ENCODE data around the gene BHLHE41. TPM values are rescaled to one million over a fixed set of nuclear protein-coding genes. Genes with fewer than 3 reads are reported as not detected.

Gene BHLHE41
- total and polyA plus RNA-seq, 2 of the 8 experiments (the other 6 are each of a cell fraction or from before 2014, with no cell fraction given): 1.1 to 3.4 TPM

DNA sequence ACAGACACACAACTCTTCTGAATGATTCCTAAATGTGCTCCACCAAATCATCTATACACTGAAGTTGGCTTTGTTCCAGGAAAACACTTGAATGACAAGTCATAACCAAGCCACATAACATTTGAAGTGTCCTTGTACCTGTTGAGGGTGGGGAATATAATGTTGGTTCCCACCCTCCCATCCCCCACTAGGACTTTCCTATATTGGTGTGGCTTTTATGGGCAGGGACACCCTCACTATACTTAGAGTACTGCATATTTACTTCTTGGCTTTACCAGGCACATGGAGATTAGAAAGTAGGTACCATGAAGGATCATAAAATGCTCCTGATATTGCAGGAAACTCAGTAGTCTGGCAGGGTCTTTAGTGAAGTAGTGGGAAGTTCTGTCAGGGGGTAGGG is 9.7 kb upstream of the BHLHE41 start (continued):
- TF ChIP-seq HDAC6 (IDR thresholded peaks at IDR 0.05; ENCODE audit: low read depth, low read length): no peak
- no peak for TF ChIP-seq FOSL1 (IDR thresholded peaks at IDR 0.05; ENCODE audit: insufficient read depth, low read depth, low read length)
- no peak for TF ChIP-seq TBP (IDR thresholded peaks at IDR 0.05; ENCODE audit: low read depth, low read length)
- no peak for TF ChIP-seq RBBP5 (IDR thresholded peaks at IDR 0.05; ENCODE audit: borderline replicate concordance, low read depth, low read length)

Data from H1 (cell line).